WERI-Rb-1 (cell line): ENCODE data around the gene UACA.
"Not testable (repeated sequence)": the region's sequence is repeated elsewhere in the genome, so short reads cannot be mapped to it uniquely, and the experiment has no call there.

Experiments
- DNase-seq: peaks from one replicate; pipeline ENCODE4 v3.0.0-alpha.2; 2020
- H3K27ac ChIP-seq: fragments of 250-450 bp; sonication (Bioruptor Pico); 2 replicates; pipeline ENCODE4 v1.5.1; 2020; ENCODE audit warnings: mild to moderate bottlenecking, moderate library complexity
- H3K27me3 ChIP-seq: fragments of 250-450 bp; sonication (Bioruptor Pico); 2 replicates; pipeline ENCODE4 v1.5.1; 2021; ENCODE audit warnings: mild to moderate bottlenecking, low read depth, moderate library complexity; ENCODE audit not compliant: insufficient read depth, severe bottlenecking
- H3K36me3 ChIP-seq: fragments of 250-450 bp; sonication (Bioruptor Pico); 2 replicates; pipeline ENCODE4 v1.5.1; 2020; ENCODE audit warnings: mild to moderate bottlenecking, moderate library complexity
- H3K4me3 ChIP-seq: 2 replicates; pipeline ENCODE4 v1.5.1; 2011; ENCODE audit warnings: low read depth, mild to moderate bottlenecking, control low read depth, low read length
- H3K9me3 ChIP-seq: fragments of 250-450 bp; sonication (Bioruptor Pico); 2 replicates; pipeline ENCODE4 v1.5.1; 2021; ENCODE audit warnings: mild to moderate bottlenecking, moderate library complexity; ENCODE audit not compliant: severe bottlenecking
- CTCF ChIP-seq: IDR thresholded peaks from 2 replicates; pipeline ENCODE4 v1.5.1; 2011; ENCODE audit warnings: low read depth, mild to moderate bottlenecking, control low read depth, inconsistent platforms, low read length

UACA gene

GRCh38 chr15:70617911-70618287 is 145.5 kb downstream of the UACA start:
- no peaks in the 10 kb centered on the region for H3K36me3 ChIP-seq
- peaks cover 3% of the 10 kb centered on the region for H3K27me3 ChIP-seq
- peaks cover 7% of the 10 kb centered on the region for H3K9me3 ChIP-seq
- no peak overlapping the region for H3K4me3 ChIP-seq
- no peak overlapping the region for H3K27ac ChIP-seq
- TF ChIP-seq CTCF: no peak
- no peak for DNase-seq

DNA sequence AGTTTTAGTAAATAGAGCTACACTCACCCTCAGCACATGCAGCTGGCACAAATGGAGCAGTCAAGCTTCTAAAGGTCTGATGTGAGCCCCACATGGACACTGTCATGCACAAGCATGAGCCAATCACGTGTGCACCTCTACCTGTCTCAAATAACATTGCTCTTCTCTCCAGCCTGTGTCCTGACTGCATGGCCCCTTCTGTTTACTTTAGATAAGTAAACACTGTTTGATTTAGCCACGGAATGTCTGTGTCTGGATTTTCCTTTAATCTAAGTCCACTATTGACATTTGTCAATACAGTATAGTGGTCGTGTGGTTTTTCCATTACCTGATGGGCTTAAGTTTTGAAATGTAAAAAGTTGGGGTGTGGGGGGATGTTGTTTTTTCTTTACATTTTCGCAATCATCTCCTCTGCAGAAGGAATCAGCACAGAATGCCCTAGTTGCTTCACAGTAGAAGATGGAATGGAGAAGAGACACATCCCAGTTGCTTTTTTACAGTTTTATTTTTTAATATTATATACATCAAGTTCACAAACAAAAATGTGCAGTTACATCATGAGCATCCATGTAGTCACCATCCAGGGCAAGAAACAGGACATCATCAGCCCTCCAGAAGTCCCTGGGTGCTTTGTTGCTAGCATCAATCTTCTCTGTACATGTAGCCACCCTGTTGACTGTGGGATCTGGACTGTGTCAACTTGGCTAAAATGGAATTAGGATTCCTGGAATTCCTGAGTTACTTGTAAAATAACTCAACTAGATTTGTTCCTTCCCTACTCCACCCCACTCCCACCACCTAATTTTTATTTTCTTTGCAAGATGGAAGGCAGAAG is 146.1 kb downstream of the UACA start:
- peaks cover 3% of the 10 kb centered on the region for H3K27me3 ChIP-seq
- DNase-seq: no peak
- H3K4me3 ChIP-seq: no peak overlapping the region
- no peak for TF ChIP-seq CTCF
- H3K27ac ChIP-seq: no peak overlapping the region
- peaks cover 4% of the 10 kb centered on the region for H3K9me3 ChIP-seq
- no peaks in the 10 kb centered on the region for H3K36me3 ChIP-seq

DNA sequence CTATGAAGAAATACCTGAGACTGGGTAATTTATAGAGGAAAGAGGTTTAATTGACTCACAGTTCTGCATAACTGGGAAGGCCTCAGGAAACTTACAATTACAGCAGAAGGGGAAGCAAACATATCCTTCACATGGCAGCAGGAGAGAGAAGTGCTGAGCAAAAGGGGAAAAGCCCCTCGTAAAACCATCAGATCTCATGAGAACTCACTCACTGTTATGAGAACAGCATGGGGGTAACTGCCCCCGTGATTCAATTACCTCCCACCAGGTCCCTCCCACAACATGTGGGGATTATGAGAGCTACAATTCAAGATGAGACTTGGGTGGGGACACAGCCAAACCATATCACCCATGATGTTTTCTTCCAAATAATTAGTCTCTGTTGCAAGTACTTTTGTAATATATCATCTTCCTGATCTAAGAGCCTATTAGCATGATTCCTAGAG is 147.0 kb downstream of the UACA start:
- not testable (repeated sequence) for DNase-seq, H3K4me3 ChIP-seq, H3K27me3 ChIP-seq, H3K27ac ChIP-seq, H3K9me3 ChIP-seq, H3K36me3 ChIP-seq

DNA sequence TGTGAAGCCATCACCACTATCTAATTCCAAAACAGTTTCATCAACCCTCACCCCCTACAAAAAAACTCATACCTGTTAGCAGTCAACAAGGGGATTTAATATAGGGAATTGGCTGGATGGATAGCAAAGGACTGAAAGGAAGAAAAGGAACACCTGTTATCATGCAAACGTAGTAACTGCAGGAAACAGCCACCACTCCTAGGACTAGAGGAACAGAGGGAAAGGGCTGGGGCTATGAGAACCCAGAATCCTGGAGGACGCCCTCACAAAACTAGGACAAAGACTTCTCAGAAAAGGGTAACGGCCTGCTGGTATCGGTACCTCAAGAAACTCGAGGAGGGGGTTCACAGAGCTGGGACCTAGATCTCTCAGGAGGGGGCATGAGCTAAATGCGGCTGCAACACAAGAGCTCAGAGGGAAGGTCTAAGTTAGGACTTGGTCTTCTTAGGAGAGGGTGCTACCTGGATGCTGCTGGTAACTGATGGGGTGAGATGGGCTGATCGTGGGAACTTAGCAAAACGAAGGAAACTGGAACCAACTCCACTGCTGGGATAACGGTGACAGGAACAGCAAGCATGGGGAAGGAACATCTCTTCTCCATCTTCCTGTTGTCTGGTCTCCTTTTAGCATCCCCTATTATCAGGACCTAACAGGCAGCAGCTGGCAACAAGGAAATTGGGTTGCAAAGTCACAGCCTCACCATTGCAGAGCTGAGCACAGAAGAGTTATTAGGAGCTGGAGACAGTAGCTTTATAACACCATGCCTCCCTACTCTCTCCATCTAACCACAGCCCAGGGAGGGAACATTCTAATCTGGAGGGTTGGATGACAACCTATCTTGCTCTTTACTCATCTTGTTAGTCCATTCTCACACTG is 147.7 kb downstream of the UACA start:
- peaks cover 3% of the 10 kb centered on the region for H3K27me3 ChIP-seq
- no peak for TF ChIP-seq CTCF

DNA sequence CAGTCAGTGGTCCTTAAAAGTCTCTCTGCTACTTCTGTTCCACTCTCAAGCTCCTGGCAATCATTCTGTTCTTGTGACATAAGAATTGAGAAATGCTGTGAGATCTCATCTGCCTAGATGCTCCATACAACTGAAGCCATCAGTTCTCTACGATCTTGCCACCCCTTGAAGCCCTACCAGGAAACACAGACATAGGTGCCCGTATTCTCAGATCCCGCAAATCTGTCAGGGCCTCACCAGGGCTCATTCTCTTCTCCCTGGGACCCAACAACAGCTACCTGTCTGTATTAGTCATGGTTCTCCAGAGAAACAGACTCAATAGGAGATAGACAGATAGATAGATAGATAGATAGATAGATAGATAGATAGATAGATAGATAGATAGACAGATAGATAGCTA is 149.1 kb downstream of the UACA start:
- Histone ChIP-seq H3K9me3 (no peaks in the 10 kb centered on the region), H3K27me3 (peaks cover 3% of the 10 kb centered on the region), H3K4me3 (no peak overlapping the region), H3K36me3 (no peaks in the 10 kb centered on the region), H3K27ac (no peak overlapping the region)
- no peak for TF ChIP-seq CTCF
- no peak for DNase-seq

More for the DNA sequence above, 147.7 kb downstream of the UACA start:
- H3K4me3 ChIP-seq: no peak overlapping the region
- H3K27ac ChIP-seq: no peak overlapping the region
- no peak for DNase-seq
- no peaks in the 10 kb centered on the region for H3K36me3 ChIP-seq
- H3K9me3 ChIP-seq: no peaks in the 10 kb centered on the region

- no peaks in the 10 kb centered on the region for H3K36me3 ChIP-seq
- DNase-seq: no peak
- H3K27me3 ChIP-seq: peaks cover 3% of the 10 kb centered on the region
- H3K4me3 ChIP-seq: no peak overlapping the region
- H3K9me3 ChIP-seq: no peaks in the 10 kb centered on the region
- H3K27ac ChIP-seq: no peak overlapping the region
- TF ChIP-seq CTCF: no peak
These were observed 150.1 kb downstream of the UACA start for GRCh38 chr15:70613271-70613670.
